ENCODE measurements around the gene IGF2.
"Not testable (repeated sequence)": the region's sequence is repeated elsewhere in the genome, so short reads cannot be mapped to it uniquely, and the experiment has no call there.

IGF2 gene

GRCh38 chr11:2136209-2136951 lies 2.8 kb downstream of the IGF2 start:
- no peak for DNase-seq

GRCh38 chr11:2135648-2136201 lies 3.5 kb downstream of the IGF2 start:
- no peak for DNase-seq

DNA sequence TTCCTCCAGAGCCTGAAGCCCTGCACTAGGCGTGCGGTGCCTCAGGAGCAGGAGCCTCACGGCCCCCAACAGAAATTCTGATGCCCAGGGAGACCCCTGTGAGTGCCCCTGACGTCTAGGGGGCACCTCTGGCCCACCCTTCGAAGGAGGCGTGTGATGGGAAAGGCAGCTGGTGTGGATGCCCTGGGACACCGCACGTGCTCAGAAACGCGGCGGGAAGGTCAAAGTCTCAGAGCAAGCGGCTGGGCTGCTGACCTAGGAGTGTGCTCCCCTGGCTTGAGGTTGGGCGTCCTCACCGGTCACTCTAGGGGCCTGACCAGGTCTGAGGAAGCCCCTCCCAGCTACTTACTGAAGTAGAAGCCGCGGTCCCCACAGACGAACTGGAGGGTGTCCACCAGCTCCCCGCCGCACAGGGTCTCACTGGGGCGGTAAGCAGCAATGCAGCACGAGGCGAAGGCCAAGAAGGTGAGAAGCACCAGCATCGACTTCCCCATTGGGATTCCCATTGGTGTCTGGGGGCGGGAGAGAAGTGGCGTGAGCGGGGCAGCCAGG lies 4.1 kb downstream of the IGF2 start:
- DNase-seq: no peak

DNA sequence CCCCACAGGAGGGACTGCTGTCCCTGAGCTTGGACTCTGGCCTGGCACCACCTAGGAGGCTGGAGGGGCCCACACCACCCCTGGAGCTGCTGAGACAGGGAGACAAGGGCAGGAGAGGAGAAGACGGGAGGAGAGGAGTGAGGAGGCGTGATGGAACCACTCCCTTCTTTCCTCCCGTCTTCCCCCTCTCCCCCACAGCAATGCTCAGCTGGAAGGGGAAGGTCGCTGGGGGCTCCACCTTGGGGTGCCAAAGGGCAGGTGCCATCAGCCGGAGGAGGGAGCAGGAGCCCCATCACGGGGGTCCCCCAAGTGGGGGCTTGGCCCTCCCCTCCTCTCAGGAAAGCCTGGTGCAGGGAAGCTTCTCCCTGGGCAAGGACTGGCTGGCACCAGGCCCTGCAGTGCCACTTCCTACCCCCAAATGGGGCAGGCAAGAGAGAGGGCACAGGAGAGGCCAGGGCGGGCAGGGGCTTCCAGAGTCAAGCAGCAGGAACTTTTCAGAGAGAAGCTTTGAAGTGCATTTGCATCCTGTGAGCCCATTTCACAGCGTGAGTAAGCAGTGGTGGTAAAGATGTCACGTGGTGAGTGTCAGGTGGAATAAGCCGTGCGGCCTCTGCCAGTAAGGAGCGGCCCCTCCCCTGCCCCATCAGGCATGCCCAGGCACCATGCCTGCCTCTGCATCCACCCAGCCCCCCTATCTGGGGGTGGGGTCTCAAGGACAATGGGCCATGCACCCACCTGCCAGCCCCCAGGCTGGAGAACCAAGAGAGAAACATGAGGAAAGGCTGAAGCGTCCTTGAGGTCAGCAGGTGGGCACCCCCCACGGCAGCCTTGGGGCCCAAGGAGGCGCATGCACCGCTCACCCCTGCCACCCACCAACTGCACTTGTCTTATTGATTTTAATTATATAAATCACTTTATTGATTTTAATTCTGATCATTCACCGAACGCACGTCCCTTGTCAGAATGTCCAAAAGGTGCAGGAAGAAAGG lies 4.9 kb downstream of the IGF2 start:
- no peak for DNase-seq

DNA sequence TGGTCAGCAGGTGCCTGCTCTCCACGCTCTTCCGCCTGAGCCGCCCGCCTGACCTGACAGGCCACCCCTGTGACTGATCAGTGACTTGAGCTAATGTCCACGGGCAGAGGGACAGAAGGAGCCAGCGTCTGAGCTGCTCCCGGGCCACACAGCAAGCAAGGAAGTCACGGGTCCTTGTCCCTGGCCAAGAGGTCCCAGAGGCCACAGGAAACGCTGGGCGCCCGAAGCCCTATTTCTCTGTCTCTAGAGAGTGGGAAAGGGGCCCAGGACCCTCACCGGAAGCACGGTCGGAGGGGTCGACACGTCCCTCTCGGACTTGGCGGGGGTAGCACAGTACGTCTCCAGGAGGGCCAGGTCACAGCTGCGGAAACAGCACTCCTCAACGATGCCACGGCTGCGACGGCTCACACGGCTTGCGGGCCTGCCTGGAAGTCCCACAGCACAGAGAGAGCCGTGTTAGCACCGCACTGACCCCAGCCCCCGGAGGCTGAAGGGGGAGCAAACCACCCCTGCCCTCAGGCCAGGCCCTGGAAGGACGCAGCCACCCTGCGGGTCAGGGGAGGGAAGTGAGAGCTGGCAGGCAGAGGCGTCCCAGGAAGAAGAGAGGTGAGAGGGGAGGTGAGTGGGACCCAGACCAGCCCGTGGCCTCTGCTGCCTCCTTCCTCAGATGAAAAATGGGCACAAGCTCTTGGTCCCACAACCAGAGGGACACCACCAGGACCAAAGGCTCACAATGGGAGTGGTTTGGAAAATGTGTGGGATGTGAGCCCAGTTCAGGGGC lies 5.8 kb downstream of the IGF2 start:
- no peak for DNase-seq

DNA sequence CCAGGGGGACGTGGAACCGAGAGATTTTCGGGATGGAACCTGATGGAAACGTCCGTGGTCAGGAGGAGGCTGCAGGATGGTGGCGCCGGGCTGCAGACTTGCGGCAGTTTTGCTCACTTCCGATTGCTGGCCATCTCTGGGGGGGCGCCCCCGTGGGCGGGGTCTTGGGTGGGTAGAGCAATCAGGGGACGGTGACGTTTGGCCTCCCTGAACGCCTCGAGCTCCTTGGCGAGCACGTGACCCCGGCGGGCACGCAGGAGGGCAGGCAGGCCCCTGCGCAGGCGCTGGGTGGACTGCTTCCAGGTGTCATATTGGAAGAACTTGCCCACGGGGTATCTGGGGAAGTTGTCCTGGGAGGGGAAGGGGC lies 6.3 kb downstream of the IGF2 start:
- no peak for DNase-seq

- DNase-seq: no peak
These were observed 6.9 kb downstream of the IGF2 start for GRCh38 chr11:2132246-2132645.

GRCh38 chr11:2131371-2132236 lies 7.6 kb downstream of the IGF2 start:
- DNase-seq: no peak

DNA sequence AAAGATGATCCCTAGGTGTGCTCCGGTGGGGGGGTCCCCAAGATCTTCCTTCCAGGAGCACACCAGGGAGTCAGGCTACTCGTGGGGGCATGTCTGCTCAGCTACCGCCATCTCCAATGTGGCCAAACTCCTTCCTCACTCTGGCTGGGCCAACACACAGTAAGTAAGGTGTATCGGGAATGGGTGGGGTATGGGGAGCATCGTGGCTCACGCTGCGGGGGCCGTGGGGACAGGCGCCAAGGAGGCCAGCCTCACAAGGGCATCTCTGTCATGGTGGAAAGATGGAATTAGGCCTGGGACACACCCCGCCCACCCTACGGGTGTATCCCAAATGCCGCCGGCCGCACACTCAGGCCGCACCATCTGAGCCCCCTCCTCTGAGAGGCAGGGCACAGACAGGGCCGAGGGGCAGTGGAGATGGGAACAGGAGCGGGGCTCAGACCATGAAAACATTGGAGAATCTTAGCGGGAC lies 8.3 kb downstream of the IGF2 start:
- DNase-seq: no peak

GRCh38 chr11:2129699-2130366 lies 9.4 kb downstream of the IGF2 start:
- DNase-seq: no peak

GRCh38 chr11:2129308-2129698 lies 9.9 kb downstream of the IGF2 start:
- DNase-seq: no peak

DNA sequence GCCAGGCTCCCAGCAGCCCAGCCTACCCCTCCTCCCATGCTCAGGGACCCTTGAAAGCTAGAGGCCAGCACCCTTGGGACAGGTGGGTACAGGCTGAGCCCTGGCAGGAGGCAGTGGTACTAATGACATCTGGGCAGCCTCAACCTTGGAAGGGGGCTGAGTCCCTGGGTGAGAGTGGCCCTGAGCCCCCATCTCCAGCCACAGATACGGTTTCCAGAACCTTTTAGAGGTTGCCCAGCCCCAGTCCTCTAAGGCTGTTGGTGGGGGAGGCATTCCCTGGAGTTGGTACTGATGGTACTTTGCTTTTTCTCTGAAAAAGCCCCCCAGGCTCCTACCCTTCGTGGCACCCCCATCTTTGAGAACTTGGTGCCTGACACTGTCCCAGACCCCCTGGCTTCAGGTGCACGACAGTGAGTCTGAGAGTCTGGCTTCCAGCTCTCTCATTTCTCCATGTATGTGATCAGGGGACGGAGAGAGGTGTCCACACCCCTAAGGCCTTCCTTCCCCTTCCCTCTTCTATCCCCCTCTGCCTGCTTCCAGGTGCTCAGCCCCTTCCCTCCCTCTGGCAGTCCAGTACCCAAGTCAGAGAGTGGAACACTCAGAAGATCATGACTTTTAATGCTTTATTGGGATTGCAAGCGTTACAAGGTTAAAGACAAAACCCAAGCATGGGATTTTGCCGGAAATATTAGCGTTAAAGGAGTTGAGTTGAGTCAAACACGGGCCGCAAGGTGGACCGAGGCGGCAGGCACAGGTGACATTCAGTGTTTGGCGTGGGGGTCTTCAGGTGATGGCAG lies 10.5 kb downstream of the IGF2 start:
- DNase-seq: no peak

GRCh38 chr11:2128130-2128510 lies 11.1 kb downstream of the IGF2 start:
- DNase-seq: no peak

- no peak for DNase-seq
These were observed 11.6 kb downstream of the IGF2 start for GRCh38 chr11:2127482-2128129.

DNA sequence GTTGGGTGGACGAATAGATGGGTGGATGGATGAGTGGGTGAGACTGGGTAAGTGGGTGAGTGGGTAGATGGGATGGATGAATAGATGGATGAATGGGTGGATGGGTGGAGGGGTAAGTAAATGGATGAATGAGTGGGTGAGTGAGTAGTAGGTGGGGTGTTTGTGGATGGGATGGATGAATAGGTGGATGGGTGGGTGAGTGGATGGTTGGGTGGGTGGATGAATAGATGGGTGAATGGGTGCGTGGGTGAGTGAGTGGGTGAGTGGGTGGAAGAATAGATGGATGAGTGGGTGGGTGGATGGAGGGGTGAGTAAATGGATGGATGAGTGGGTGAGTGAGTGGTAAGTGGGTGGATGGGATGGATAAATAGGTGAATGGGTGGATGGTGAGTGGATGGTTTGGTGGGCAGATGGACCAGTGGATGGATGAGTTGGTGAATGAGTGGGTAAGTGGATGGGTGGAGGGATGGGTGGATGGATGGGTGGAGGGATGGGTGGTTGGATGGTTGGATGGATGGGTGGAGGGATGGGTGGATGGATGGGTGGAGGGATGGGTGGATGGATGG lies 12.6 kb downstream of the IGF2 start:
- DNase-seq: no peak

GRCh38 chr11:2124736-2125484 lies 14.3 kb downstream of the IGF2 start:
- DNase-seq: not testable (repeated sequence)

DNA sequence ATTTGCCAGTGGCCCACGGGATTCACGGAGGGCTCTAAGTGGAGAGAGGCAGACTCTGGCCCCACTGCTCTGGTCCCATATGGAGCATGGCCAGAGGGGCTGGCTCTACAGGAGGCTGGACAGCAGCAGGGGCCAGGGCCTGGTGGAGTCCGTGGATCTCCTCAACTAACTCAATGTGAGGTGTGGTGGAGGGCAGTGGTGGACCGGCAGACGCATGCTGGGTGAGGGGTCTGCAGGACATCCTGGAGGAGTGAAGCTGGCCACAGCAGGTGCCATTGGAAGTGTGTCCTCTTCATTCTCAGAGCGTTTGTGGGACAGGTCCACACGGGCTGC lies 15.6 kb downstream of the IGF2 start:
- DNase-seq: no peak

- DNase-seq: no peak
These were observed 16.1 kb downstream of the IGF2 start for GRCh38 chr11:2122907-2123627.

All from AML-193 (cell line).